Transverse colon (tissue), 4 donors: Measurements from ENCODE around the gene MAP1LC3B.

ENCODE experiments used
- EP300 ChIP-seq: sonication (generic); formaldehyde crosslinking; IDR thresholded peaks from one replicate; pipeline ENCODE4 v1.6.1; 2017; ENCODE audit warnings: antibody characterized with exemption, low read depth
- POLR2A ChIP-seq: fragments of 450-650 bp; IDR thresholded peaks from one replicate; pipeline ENCODE4 v1.6.1; 2016; ENCODE audit warnings: antibody characterized with exemption, mild to moderate bottlenecking, moderate library complexity
- POLR2AphosphoS5 ChIP-seq, 3 donors: sonication (generic); formaldehyde crosslinking; IDR thresholded peaks; one replicate each; pipeline ENCODE4 v1.6.1; 2016; ENCODE audit warnings: antibody characterized with exemption in 3 of 3
- TF ChIP-seq, protein P1 (sequence below), 5 experiments: fragments of 200-600 bp in 3 of 5; fragments of 450-650 bp in 2 of 5; sonication (generic) in 3 of 5; IDR thresholded peaks; 1 replicate in 2 of 5; 2 replicates in 3 of 5; pipeline ENCODE4 v1.5.1; 2016 to 2017; ENCODE audit warnings: antibody characterized with exemption in 5 of 5, inconsistent platforms in 3 of 5, mild to moderate bottlenecking in 2 of 5, moderate library complexity in 1 of 5

DNA sequence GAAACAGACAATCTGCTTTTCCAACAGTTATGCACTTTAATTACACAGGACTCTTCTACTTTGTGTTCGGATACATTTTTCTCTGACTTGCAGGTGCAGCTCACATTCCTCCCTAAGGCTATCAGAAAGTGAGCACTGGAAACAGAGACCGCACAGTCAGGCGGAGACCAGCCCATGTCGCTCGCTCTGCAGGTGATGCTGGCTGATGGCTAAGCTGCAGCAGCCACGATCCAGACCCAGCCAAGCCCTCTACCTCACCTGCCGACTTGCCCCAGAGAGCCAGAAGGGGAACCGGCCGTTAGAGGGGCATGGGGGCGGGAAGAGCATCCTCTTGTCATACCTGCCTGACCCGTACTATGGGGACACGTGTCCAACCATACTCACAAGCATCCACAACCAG is 33.8 kb downstream of the MAP1LC3B start:
- TF ChIP-seq POLR2AphosphoS5 (IDR thresholded peaks at IDR 0.05) (no peak), EP300 (no peak), POLR2A (no peak)
- TF ChIP-seq, protein P1, sequence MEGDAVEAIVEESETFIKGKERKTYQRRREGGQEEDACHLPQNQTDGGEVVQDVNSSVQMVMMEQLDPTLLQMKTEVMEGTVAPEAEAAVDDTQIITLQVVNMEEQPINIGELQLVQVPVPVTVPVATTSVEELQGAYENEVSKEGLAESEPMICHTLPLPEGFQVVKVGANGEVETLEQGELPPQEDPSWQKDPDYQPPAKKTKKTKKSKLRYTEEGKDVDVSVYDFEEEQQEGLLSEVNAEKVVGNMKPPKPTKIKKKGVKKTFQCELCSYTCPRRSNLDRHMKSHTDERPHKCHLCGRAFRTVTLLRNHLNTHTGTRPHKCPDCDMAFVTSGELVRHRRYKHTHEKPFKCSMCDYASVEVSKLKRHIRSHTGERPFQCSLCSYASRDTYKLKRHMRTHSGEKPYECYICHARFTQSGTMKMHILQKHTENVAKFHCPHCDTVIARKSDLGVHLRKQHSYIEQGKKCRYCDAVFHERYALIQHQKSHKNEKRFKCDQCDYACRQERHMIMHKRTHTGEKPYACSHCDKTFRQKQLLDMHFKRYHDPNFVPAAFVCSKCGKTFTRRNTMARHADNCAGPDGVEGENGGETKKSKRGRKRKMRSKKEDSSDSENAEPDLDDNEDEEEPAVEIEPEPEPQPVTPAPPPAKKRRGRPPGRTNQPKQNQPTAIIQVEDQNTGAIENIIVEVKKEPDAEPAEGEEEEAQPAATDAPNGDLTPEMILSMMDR (IDR thresholded peaks at IDR 0.05): no peak
